ENCODE results near the gene PAX6. TPM values are rescaled to one million over a fixed set of nuclear protein-coding genes. Genes with fewer than 3 reads are reported as not detected.

PAX6 gene
- total RNA-seq, 1 experiment from 2014 or later, result 14.6 TPM

- POLR2A ChIA-PET (ENCODE audit: unreplicated experiment), result no interaction called here
- H3F3A ChIP-seq (ENCODE audit: low read length, unreplicated experiment), result no peaks in the 10 kb centered on the region
- H3K9me3 ChIP-seq (ENCODE audit: low read length), result no peaks in the 10 kb centered on the region
- H3K27me3 ChIP-seq (ENCODE audit: low read length), result no peaks in the 10 kb centered on the region
- H3K9ac ChIP-seq (ENCODE audit: low read length), result no peak overlapping the region
- no peaks in the 10 kb centered on the region for H3K36me3 ChIP-seq (ENCODE audit: low read depth, low read length)
- no peak for DNase-seq
- H3K4me2 ChIP-seq (ENCODE audit: low read length), result no peak overlapping the region
- H3K27ac ChIP-seq (ENCODE audit: low read length), result no peak overlapping the region
- H4K20me1 ChIP-seq (ENCODE audit: low read length), result no peaks in the 10 kb centered on the region
- no peak overlapping the region for H2AFZ ChIP-seq (ENCODE audit: low read length)
- CTCF ChIA-PET, result no interaction called here
- peaks cover 9% of the 10 kb centered on the region; the same call in 1 of the 2 replicates for H3K4me1 ChIP-seq (ENCODE audit: insufficient read depth, low read length)
- H3K79me2 ChIP-seq (ENCODE audit: low read length), result peaks cover 30% of the 10 kb centered on the region
- no peak for ATAC-seq
- no peaks in the 10 kb centered on the region for H3K9me2 ChIP-seq (replicated peaks; ENCODE audit: low read length)
- intact Hi-C loops (cut with micrococcal nuclease), result no loop called here
- TF ChIP-seq EZH2 (IDR thresholded peaks at IDR 0.05; ENCODE audit: low read length, unreplicated experiment) (no peak), EZH2phosphoT487 (IDR thresholded peaks at IDR 0.05; ENCODE audit: borderline replicate concordance, low read length) (no peak), CTCF (conservative IDR thresholded peaks at IDR 0.05; ENCODE audit: low read depth, low read length) (no peak)
- H3K4me3 ChIP-seq (ENCODE audit: low read length), result no peak overlapping the region
- no TSS peak for BruUV-seq (replicated peaks)
Observed at GRCh38 chr11:31804312-31805036, 6.6 kb downstream of the PAX6 start.

GRCh38 chr11:31803813-31804311, 7.3 kb downstream of the PAX6 start:
- no peak overlapping the region for H3K4me2 ChIP-seq (ENCODE audit: low read length)
- H3K9me3 ChIP-seq (ENCODE audit: low read length), result no peaks in the 10 kb centered on the region
- no peak overlapping the region for H2AFZ ChIP-seq (ENCODE audit: low read length)
- no peaks in the 10 kb centered on the region for H3K36me3 ChIP-seq (ENCODE audit: low read depth, low read length)
- no peak overlapping the region for H3K9ac ChIP-seq (ENCODE audit: low read length)
- no peak overlapping the region for H3K4me3 ChIP-seq (ENCODE audit: low read length)
- no peak overlapping the region for H3K27ac ChIP-seq (ENCODE audit: low read length)
- intact Hi-C loops (cut with micrococcal nuclease), result no loop called here
- ChIA-PET CTCF (no interaction called here), POLR2A (ENCODE audit: unreplicated experiment) (no interaction called here)
- H3K79me2 ChIP-seq (ENCODE audit: low read length), result peaks cover 24% of the 10 kb centered on the region
- H3K4me1 ChIP-seq (ENCODE audit: insufficient read depth, low read length), result peaks cover 9% of the 10 kb centered on the region; the same call in 1 of the 2 replicates
- DNase-seq (no peak), ATAC-seq (no peak)
- H3K27me3 ChIP-seq (ENCODE audit: low read length), result no peaks in the 10 kb centered on the region
- BruUV-seq (replicated peaks), result no TSS peak
- no peaks in the 10 kb centered on the region for H3F3A ChIP-seq (ENCODE audit: low read length, unreplicated experiment)
- TF ChIP-seq EZH2phosphoT487 (IDR thresholded peaks at IDR 0.05; ENCODE audit: borderline replicate concordance, low read length) (no peak), EZH2 (IDR thresholded peaks at IDR 0.05; ENCODE audit: low read length, unreplicated experiment) (no peak), CTCF (conservative IDR thresholded peaks at IDR 0.05; ENCODE audit: low read depth, low read length) (no peak)
- H4K20me1 ChIP-seq (ENCODE audit: low read length), result no peaks in the 10 kb centered on the region
- H3K9me2 ChIP-seq (replicated peaks; ENCODE audit: low read length), result no peaks in the 10 kb centered on the region
